ENCODE data around the gene ARHGAP5.
"Not testable (repeated sequence)": the region's sequence is repeated elsewhere in the genome, so short reads cannot be mapped to it uniquely, and the experiment has no call there.

GRCh38 chr14:32127731-32128654, 50.9 kb downstream of the ARHGAP5 start:
- TF ChIP-seq, protein P1, sequence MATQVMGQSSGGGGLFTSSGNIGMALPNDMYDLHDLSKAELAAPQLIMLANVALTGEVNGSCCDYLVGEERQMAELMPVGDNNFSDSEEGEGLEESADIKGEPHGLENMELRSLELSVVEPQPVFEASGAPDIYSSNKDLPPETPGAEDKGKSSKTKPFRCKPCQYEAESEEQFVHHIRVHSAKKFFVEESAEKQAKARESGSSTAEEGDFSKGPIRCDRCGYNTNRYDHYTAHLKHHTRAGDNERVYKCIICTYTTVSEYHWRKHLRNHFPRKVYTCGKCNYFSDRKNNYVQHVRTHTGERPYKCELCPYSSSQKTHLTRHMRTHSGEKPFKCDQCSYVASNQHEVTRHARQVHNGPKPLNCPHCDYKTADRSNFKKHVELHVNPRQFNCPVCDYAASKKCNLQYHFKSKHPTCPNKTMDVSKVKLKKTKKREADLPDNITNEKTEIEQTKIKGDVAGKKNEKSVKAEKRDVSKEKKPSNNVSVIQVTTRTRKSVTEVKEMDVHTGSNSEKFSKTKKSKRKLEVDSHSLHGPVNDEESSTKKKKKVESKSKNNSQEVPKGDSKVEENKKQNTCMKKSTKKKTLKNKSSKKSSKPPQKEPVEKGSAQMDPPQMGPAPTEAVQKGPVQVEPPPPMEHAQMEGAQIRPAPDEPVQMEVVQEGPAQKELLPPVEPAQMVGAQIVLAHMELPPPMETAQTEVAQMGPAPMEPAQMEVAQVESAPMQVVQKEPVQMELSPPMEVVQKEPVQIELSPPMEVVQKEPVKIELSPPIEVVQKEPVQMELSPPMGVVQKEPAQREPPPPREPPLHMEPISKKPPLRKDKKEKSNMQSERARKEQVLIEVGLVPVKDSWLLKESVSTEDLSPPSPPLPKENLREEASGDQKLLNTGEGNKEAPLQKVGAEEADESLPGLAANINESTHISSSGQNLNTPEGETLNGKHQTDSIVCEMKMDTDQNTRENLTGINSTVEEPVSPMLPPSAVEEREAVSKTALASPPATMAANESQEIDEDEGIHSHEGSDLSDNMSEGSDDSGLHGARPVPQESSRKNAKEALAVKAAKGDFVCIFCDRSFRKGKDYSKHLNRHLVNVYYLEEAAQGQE (IDR thresholded peaks at IDR 0.05; ENCODE audit: insufficient read depth in 1 of 2, low read depth in 2 of 2, low read length in 1 of 2) = not testable (repeated sequence)
- TF ChIP-seq, protein P2, sequence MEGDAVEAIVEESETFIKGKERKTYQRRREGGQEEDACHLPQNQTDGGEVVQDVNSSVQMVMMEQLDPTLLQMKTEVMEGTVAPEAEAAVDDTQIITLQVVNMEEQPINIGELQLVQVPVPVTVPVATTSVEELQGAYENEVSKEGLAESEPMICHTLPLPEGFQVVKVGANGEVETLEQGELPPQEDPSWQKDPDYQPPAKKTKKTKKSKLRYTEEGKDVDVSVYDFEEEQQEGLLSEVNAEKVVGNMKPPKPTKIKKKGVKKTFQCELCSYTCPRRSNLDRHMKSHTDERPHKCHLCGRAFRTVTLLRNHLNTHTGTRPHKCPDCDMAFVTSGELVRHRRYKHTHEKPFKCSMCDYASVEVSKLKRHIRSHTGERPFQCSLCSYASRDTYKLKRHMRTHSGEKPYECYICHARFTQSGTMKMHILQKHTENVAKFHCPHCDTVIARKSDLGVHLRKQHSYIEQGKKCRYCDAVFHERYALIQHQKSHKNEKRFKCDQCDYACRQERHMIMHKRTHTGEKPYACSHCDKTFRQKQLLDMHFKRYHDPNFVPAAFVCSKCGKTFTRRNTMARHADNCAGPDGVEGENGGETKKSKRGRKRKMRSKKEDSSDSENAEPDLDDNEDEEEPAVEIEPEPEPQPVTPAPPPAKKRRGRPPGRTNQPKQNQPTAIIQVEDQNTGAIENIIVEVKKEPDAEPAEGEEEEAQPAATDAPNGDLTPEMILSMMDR (IDR thresholded peaks at IDR 0.05) = not testable (repeated sequence)
- not testable (repeated sequence) for TF ChIP-seq TCF7L2 (IDR thresholded peaks at IDR 0.05; ENCODE audit: low read depth, low read length)

Data from Panc1 (cell line).